G401 (cell line): ENCODE results near the gene SENP7. TPM values are rescaled to one million over a fixed set of nuclear protein-coding genes. Genes with fewer than 3 reads are reported as not detected.
"Not testable (repeated sequence)": the region's sequence is repeated elsewhere in the genome, so short reads cannot be mapped to it uniquely, and the experiment has no call there.

ENCODE experiments used
- DNase-seq: peaks from one replicate; pipeline ENCODE4 v3.0.0-alpha.2; 2015; ENCODE audit warnings: low spot score
- in situ Hi-C: cut with HindIII; loops from 2 replicates; pipeline ENCODE4 v1.10.0; 2016; ENCODE audit warnings: low sequenced_read_pairs, mixed read lengths
- total RNA-seq: library from RNA; depleted of rRNA; stranded (reverse); fragments of >200 nt; shearing (Covaris generic); gene quantifications from 2 replicates; pipeline ENCODE4 v1.2.3, GENCODE V29; 2014

The SENP7 gene
- total RNA-seq, 1 experiment from 2014 or later: 7.3 TPM

DNA sequence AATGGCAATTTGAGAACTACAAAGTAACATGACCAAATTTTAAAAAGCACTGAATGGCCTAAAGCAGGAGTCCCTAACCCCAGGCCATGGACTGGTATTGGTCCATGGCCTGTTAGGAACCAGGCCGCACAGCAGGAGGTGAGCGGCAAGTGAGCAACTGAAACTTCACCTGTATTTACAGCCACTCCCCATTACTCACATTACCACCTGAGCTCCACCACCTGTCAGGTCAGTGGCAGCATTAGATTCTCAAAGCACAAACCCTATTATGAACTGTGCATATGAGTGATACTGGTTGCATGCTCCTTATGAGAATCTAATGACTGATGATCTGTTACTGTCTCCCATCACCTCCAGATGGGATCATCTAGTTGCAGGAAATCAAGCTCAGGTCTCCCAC, 48.8 kb downstream of the SENP7 start:
- no peak for DNase-seq
- in situ Hi-C loops: no loop called here

DNA sequence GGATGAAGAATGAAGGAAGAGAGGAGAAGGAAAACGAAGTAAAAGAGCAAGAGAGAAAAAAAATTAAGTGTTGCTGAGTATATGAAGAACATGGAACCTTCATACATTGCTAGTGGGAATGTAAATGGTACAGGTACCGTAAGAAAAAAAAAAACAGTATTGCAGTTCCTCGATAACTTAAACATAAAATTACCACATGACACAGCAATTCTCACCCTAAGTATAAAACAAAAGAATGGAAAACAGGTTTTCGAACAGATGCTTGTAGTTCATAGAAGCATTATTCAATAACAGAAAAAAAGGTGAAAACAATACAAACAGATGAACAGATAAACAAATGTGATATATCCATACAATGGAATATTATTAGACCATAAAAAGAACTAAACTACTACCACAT, 51.6 kb downstream of the SENP7 start:
- in situ Hi-C loops: no loop called here
- DNase-seq: no peak

GRCh38 chr3:101458387-101458786, 54.6 kb downstream of the SENP7 start:
- in situ Hi-C loops: no loop called here
- no peak for DNase-seq

DNA sequence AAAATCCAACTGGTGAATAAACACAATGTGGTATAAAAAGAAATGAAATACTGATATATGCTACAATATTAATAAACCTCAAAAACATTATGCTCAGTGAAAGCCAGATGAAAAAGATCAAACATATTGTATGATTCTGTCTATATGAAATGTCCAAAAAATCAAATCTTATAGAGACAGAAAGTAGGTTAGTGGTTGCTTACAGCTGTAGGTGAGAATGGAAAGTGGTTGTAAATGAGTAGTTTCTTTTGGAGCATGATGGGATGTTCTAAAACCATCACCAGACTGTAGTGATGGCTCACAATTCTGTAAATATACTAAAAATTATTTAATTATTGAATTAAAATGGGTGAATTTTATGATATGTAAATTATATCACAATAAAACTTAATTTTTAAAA, 58.4 kb downstream of the SENP7 start:
- in situ Hi-C loops: no loop called here
- DNase-seq: no peak

- in situ Hi-C loops: no loop called here
- no peak for DNase-seq
These were observed 59.1 kb downstream of the SENP7 start for GRCh38 chr3:101453961-101454360.

- in situ Hi-C loops: not testable (repeated sequence)
These were observed 74.4 kb downstream of the SENP7 start for GRCh38 chr3:101438641-101439040.

DNA sequence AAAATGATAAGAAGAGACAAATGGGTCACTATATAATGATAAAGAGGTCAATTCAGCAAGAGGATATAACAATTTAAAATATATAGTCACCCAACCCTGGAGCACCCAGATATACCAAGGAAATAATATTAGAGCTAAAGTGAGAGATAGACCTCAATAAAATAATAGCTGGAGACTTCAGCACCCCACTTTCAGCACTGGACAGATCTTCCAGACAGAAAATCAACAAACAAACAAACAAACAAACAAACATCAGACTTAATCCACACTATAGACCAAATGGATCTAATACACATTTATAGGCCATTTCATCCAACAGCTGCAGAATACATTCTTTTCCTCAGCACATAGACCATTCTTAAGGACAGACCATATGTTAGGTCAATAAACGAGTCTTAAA, 79.4 kb downstream of the SENP7 start:
- in situ Hi-C loops: no loop called here
- no peak for DNase-seq

More at GRCh38 chr3:101438641-101439040, 74.4 kb downstream of the SENP7 start:
- DNase-seq: not testable (repeated sequence)

DNA sequence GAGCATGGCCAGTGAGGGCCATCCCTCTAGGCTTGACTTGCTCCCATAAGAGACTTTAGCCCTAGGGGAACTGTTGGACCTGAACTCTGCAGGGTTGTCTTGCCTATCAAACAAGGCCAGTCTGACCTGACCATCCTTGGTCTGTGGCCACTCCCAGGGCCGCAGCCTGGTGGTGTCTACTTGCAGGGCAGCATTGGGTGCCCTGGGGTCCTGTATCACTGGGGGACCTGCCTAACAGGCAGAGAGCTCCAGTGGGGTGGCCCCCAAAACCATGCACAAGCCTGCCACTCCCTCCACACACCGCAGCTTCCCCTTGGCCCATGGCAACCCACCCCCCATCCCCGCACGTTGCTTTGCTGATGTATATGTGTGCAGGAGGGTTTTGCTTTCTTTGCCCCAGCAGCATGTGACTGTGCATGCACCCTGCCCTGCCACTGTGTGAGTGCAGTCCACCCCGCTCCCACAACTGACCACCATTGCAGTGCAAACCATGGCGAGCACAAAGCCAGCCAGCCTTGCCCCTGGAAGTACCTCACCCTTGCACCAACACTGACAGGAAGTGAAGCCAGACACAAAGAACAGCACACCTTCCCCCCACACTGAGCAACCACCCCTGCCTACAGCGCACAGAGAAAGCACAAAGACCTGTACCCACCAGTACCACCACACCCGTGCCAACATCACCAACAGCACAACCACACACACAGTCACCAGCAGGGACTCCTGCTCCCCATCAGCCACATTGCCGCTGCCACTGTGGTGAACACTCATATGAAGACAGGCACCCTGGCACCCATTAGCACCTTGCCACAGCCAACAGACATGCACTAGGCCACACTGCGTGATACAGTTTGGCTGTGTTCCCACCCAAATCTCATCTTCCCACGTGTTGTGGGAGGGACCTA, 88.8 kb downstream of the SENP7 start:
- no peak for DNase-seq
- in situ Hi-C loops: no loop called here

GRCh38 chr3:101418851-101419250, 94.2 kb downstream of the SENP7 start:
- in situ Hi-C loops: no loop called here
- no peak for DNase-seq

GRCh38 chr3:101414121-101414520, 98.9 kb downstream of the SENP7 start:
- DNase-seq: peak; percentile 16
- in situ Hi-C loops: no loop called here

DNA sequence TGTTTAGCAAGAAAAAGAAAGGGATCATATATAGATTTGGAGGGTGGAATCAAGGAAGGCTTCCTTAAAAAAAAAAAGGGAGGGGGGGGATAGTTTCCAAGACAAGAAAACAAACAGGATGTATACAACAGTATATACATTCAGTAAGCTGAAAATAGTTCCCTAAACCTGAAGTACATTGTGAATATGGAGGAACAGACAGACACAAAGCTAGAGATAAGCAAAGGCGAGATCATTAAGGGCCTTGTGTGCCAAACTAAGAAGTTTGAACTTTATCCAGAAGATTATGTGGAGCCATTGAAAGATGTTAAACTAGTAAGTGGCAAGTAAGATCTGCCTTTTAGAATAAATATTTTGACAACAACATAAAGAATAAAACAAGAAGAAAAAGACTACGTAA, 99.4 kb downstream of the SENP7 start:
- in situ Hi-C loops: no loop called here
- DNase-seq: no peak

GRCh38 chr3:101391413-101391950, 121.5 kb downstream of the SENP7 start:
- no peak for DNase-seq
- in situ Hi-C loops: no loop called here

- DNase-seq: no peak
- in situ Hi-C loops: no loop called here
These were observed 124.3 kb downstream of the SENP7 start for GRCh38 chr3:101388706-101389105.

- in situ Hi-C loops: no loop called here
- DNase-seq: no peak
These were observed 125.7 kb downstream of the SENP7 start for GRCh38 chr3:101387351-101387750.

DNA sequence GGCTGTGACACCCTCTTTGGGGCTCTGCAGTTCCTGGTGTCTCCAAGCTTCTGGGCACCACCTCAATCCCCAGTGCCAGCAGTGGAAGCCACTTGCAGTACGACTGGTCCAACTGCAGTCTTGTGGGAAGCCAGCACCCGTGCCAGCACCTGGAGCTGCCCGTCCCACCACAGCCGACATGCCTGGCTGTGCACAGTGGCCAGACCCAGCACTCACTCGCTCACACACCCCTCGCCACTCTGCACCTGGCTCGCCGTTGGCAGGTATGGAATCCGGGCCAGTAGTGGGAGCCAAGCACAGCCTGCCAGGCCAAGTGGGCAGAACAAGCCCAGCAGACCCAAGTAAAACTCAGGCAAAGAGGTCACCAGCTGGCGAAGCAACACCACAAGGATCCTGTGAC, 128.6 kb downstream of the SENP7 start:
- DNase-seq: no peak
- in situ Hi-C loops: no loop called here

DNA sequence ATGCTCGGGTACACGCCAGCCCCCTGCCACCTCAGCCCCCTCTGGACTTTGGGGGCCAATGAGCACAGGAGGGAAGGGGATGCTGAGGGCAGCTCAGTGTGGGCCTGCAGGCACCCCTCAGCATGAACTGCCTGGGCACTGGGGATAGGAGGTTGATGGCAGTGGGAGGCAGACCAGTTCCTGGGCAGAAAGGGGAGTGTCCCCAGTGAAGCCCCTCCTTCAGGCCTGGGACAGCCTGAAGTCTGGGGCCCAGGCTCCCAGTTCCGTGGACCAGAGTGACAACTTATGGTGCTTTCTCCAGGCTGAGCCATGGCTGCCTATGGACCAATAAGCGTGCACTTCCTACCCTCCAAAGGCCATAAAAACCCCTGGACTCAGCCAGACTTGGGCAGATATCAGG, 129.4 kb downstream of the SENP7 start:
- in situ Hi-C loops: no loop called here
- no peak for DNase-seq

DNA sequence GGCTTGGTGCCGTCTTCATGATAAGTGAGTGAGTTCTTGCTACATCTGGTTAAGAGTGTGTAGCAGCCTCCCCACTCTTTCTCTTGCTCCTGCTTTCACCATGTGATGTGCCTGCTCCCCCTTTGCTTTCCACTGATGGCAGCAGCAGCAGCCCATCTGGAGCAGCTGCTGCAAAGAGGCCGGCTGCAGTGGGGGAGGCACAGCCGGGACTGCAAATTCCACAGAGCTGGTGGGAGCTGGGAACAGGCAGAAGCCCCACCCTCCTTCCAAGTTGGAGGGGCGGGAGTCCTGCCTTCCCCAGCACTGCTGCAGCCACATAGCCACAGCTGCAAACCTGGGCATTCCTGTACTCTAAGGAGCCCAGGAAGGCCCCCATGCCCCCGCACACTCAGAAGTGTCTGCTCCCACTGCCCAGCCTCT, 129.8 kb downstream of the SENP7 start:
- in situ Hi-C loops: no loop called here
- DNase-seq: no peak

DNA sequence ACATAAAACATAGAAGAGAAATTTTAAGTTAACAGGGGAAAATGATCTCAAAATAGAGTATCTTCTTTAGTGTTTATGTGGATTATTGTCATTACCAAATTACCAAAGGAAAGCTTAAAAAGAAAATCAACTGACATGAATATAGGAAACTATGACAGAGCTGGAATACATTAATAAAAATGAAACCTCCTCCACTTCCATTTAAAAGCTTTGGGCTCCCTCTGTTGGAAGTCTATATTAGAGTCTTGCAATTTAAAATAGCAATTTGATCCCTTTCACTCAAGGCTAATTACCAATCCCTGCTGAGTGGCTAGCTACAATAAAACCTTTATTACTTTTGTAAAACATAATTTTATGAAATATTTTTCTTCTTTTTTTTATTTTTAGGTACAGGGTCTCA, 131.2 kb downstream of the SENP7 start:
- peak; percentile 14 for DNase-seq
- in situ Hi-C loops: no loop called here

DNA sequence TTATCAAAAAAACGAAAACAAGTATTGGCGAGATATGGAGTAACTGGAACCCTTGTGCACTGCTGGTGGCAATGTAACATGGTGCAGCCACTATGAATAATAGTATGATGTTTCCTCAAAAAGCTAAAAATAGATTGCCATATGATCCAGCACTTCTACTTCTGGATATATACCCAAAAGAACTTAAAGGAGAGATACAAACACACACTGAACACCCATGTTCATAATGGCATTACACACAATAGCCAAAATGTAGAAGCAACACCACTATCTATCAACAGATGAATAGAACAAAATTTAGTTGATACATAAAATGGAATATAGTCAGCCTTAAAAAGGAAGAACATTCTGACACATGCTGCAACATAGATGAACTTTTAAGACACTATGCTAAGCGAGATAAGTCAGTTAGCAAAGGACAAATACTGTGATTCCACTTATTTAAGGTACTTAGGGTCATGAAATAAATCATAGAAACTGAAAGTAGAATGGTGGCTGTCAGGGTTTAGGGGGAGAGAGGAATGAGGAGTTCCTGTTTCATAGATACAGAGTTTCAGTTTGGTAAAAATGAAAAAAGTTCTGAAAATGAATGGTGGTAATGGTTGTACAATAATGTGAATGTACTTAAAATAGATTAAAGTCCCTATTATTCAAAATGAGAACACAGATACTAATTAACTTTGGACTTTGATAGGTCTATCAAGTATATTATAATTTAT, 133.2 kb downstream of the SENP7 start:
- in situ Hi-C loops: no loop called here
- no peak for DNase-seq

GRCh38 chr3:101377796-101378195, 135.2 kb downstream of the SENP7 start:
- no peak for DNase-seq
- in situ Hi-C loops: no loop called here
